ENCODE measurements around the gene TTLL12.

GRCh38 chr22:43179911-43180195, 7.1 kb downstream of the TTLL12 start:
- no peak for TF ChIP-seq EZH2phosphoT487 (conservative IDR thresholded peaks at IDR 0.05; ENCODE audit: low read length)
- TF ChIP-seq CTCF (IDR thresholded peaks at IDR 0.05; ENCODE audit: insufficient read depth, low read length, poor library complexity, severe bottlenecking) = no peak

Data from SU-DHL-6 (cell line).